Calu3 (cell line): ENCODE data around the gene RAD51B. TPM values are rescaled to one million over a fixed set of nuclear protein-coding genes. Genes with fewer than 3 reads are reported as not detected.
A peak's percentile ranks its signal among the peaks of the same experiment; 100 is the strongest.

Source experiments
- BruUV-seq: library from RNA; stranded (reverse); fragments of 400-500 nt; replicated peaks from 2 replicates; lab custom pipeline; 2021; lab: Mats Ljungman, UMichigan
- CTCF ChIA-PET: fragments of 300-600 bp; sonication (Branson Sonifier 250); formaldehyde crosslinking; loops from one replicate; lab custom pipeline; 2022; ENCODE audit warnings: antibody characterized with exemption; lab: Charles Lee
- DNase-seq: peaks from one replicate; pipeline ENCODE4 v3.0.0; 2022
- H3K27ac Mint-ChIP-seq: one replicate; pipeline ENCODE4 v1.8.0; 2022; ENCODE audit warnings: mixed read lengths; ENCODE audit not compliant: unreplicated experiment
- H3K27me3 Mint-ChIP-seq: one replicate; pipeline ENCODE4 v1.8.0; 2022; ENCODE audit warnings: mixed read lengths; ENCODE audit not compliant: unreplicated experiment
- H3K36me3 Mint-ChIP-seq: one replicate; pipeline ENCODE4 v1.8.0; 2022; ENCODE audit warnings: mild to moderate bottlenecking, moderate library complexity, mixed read lengths; ENCODE audit not compliant: insufficient read depth, unreplicated experiment
- H3K4me1 Mint-ChIP-seq: one replicate; pipeline ENCODE4 v1.8.0; 2022; ENCODE audit warnings: mild to moderate bottlenecking, low read depth, mixed read lengths; ENCODE audit not compliant: unreplicated experiment
- H3K4me3 Mint-ChIP-seq: one replicate; pipeline ENCODE4 v1.8.0; 2022; ENCODE audit warnings: mild to moderate bottlenecking, low read depth, moderate library complexity, mixed read lengths; ENCODE audit not compliant: unreplicated experiment
- H3K9me3 Mint-ChIP-seq: one replicate; pipeline ENCODE4 v1.8.0; 2022; ENCODE audit warnings: low read depth, mixed read lengths; ENCODE audit not compliant: unreplicated experiment
- intact Hi-C: fragments of 100-400 bp; cut with micrococcal nuclease; formaldehyde crosslinking; loops from one replicate; pipeline ENCODE4 v1.10.0; 2022; ENCODE audit not compliant: unreplicated experiment
- total RNA-seq: library from RNA; stranded (reverse); gene quantifications from 2 replicates; pipeline ENCODE4 v1.2.3, GENCODE V29; 2022
- TF ChIP-seq, protein P1 (sequence below): fragments of 200-600 bp; IDR thresholded peaks from one replicate; pipeline ENCODE4 v1.8.0; 2022; ENCODE audit warnings: antibody characterized with exemption; ENCODE audit not compliant: unreplicated experiment

The RAD51B gene
- total RNA-seq, 1 experiment from 2014 or later = 24.7 TPM

DNA sequence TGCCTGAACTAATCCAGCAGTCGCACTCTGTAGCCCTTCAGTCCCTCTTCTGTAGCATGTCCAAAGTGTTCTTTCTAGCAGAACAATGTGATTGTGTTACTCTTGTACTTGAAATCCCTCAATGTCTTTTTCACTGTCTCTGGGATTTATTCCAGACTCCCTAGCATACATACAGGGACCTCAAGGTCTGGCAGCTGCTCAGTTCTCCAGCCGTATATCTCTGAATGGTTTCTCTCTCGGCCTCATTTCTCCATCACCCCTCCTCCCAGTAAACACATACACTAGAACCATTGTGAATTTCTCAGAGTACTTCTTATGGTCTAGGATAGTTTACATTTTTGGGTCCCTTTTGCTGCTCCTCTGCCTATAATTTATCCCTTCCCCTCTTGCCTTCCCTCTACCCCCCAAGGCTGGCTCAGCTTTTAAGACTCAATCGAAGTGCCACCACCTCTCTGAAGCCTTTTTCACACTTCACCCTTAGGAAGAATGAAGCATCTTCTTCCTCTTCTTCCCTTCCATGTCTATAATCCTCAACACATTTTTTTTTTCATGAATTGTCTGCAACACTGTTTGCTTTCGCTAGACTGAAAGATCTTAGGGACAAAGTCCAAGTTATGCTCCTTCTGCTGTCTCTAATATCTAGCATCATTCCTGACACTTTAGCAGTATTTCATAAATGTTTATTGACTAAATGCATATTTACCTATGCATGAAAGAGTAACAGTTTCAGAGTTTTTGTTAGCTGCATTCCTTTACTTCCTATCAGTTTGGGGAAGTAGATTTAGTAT lies 527.2 kb downstream of the RAD51B start:
- CTCF ChIA-PET = no interaction called here
- TF ChIP-seq, protein P1, sequence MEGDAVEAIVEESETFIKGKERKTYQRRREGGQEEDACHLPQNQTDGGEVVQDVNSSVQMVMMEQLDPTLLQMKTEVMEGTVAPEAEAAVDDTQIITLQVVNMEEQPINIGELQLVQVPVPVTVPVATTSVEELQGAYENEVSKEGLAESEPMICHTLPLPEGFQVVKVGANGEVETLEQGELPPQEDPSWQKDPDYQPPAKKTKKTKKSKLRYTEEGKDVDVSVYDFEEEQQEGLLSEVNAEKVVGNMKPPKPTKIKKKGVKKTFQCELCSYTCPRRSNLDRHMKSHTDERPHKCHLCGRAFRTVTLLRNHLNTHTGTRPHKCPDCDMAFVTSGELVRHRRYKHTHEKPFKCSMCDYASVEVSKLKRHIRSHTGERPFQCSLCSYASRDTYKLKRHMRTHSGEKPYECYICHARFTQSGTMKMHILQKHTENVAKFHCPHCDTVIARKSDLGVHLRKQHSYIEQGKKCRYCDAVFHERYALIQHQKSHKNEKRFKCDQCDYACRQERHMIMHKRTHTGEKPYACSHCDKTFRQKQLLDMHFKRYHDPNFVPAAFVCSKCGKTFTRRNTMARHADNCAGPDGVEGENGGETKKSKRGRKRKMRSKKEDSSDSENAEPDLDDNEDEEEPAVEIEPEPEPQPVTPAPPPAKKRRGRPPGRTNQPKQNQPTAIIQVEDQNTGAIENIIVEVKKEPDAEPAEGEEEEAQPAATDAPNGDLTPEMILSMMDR = no peak
- Mint-ChIP-seq H3K4me1 (no peaks in the 10 kb centered on the region), H3K36me3 (no peaks in the 10 kb centered on the region), H3K9me3 (peaks cover 8% of the 10 kb centered on the region), H3K27ac (peak overlapping the region; percentile 9), H3K27me3 (no peaks in the 10 kb centered on the region), H3K4me3 (no peak overlapping the region)
- intact Hi-C loops = no loop called here
- BruUV-seq = no TSS peak
- no peak for DNase-seq

DNA sequence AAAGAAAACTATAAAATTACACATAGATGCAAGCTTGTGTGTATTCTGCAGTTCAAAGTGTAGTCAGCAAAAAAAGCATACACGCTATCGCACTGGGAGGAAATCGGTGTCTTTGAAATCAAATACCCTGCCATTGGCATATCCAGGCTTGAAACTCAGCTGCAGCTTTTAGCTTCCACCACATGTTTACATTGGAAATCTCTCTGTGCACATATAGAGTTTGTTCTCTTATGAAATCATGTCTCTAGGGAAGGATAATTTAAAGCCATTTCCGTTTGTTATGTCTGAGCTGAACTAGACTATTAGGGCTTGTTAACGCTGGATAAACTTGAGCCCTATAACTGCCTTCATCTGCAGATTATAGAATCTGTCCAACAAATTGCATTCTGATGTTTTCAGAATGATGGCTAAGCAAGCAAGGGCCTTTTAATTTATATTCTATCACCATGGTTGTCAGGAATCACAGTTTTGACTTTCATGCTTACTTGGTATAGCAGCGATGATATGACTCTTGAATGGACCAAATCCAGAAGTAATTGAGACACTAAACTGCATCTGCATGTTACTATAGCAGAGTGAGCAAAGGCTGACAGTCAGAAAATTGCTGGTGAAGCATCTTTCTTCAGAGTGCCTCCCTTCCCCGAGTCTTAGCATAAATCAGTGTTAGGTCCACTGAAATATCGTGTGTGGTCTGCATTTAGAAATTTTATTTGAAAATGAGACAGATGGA lies 530.5 kb downstream of the RAD51B start:
- Mint-ChIP-seq H3K4me3 (no peak overlapping the region), H3K36me3 (no peaks in the 10 kb centered on the region), H3K9me3 (peaks cover 8% of the 10 kb centered on the region), H3K27me3 (no peaks in the 10 kb centered on the region), H3K4me1 (no peaks in the 10 kb centered on the region), H3K27ac (no peak overlapping the region)
- no peak for DNase-seq
- no TSS peak for BruUV-seq
- TF ChIP-seq, protein P1 = no peak
- CTCF ChIA-PET = no interaction called here
- intact Hi-C loops = no loop called here

DNA sequence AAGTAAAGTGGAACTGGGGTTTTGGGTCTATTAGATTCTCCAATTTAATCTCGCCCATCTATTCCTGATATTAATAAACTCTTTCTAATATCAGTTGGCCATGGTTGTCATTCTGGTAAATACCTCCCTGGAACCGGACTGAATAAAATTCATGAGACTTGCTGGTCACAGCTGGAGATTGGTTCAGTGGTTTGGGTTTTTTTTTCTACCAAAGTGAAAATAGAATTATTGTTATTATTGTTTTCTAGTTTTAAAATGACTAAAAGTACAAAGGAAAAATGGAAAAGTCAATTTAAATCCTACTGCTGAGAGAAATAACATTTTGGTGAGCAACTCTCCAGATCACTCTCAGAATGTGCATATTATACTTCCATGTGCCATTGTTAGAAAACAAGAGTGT lies 535.8 kb downstream of the RAD51B start:
- Mint-ChIP-seq H3K27ac (no peak overlapping the region), H3K36me3 (no peaks in the 10 kb centered on the region), H3K27me3 (no peaks in the 10 kb centered on the region), H3K9me3 (no peaks in the 10 kb centered on the region), H3K4me3 (no peak overlapping the region), H3K4me1 (peaks cover 13% of the 10 kb centered on the region)
- CTCF ChIA-PET = no interaction called here
- intact Hi-C loops = no loop called here
- DNase-seq = no peak
- BruUV-seq = no TSS peak
- TF ChIP-seq, protein P1 = no peak

DNA sequence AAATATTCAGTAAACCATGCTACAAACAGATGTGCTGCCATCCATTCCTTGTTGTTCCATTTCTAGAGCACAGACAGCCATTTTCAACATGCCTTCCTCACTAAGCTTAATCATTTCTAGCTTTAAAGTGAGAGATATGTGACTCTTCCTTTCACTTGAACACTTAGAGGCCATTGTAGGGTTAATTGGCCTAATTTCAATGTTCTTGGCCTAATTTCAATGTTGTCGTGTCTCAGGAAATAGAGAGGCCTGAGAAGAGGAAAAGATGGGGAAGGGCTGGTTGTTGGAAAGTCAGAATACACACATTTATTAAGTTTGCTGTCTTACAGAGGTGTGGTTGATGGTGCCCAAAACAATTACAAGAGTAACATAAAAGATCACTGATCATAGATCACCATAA lies 538.2 kb downstream of the RAD51B start:
- H3K36me3 Mint-ChIP-seq = no peaks in the 10 kb centered on the region
- no peak for DNase-seq

More for the DNA sequence above, 538.2 kb downstream of the RAD51B start:
- TF ChIP-seq, protein P1 = no peak
- Mint-ChIP-seq H3K4me1 (peaks cover 18% of the 10 kb centered on the region), H3K9me3 (no peaks in the 10 kb centered on the region), H3K4me3 (no peak overlapping the region), H3K27ac (no peak overlapping the region), H3K27me3 (no peaks in the 10 kb centered on the region)
- CTCF ChIA-PET = no interaction called here
- intact Hi-C loops = no loop called here
- no TSS peak for BruUV-seq
